ENCODE results near the gene ZNRF2. TPM values are rescaled to one million over a fixed set of nuclear protein-coding genes. Genes with fewer than 3 reads are reported as not detected.

Gene ZNRF2
- total and polyA plus RNA-seq, 2 of the 4 experiments (the other 2 are of a cell fraction): 0.31 to 0.54 TPM

GRCh38 chr7:30365621-30366020 lies 81.2 kb downstream of the ZNRF2 start:
- TF ChIP-seq RFX5 (IDR thresholded peaks at IDR 0.05; ENCODE audit: low read depth, low read length) (no peak), RAD21 (IDR thresholded peaks at IDR 0.05; ENCODE audit: low read length) (no peak), MAZ (IDR thresholded peaks at IDR 0.05; ENCODE audit: borderline replicate concordance, low read depth, low read length) (no peak), SMC3 (IDR thresholded peaks at IDR 0.05; ENCODE audit: low read depth, low read length) (no peak), POLR2A (IDR thresholded peaks at IDR 0.05; ENCODE audit: low read depth, low read length) (no peak), FOS (IDR thresholded peaks at IDR 0.05; ENCODE audit: low read depth, low read length) (no peak), RCOR1 (IDR thresholded peaks at IDR 0.05; ENCODE audit: insufficient replicate concordance, low read length) (no peak), USF2 (IDR thresholded peaks at IDR 0.05; ENCODE audit: low read depth, low read length) (no peak), MXI1 (IDR thresholded peaks at IDR 0.05; ENCODE audit: borderline replicate concordance, low read depth, low read length) (no peak), NFE2L2 (IDR thresholded peaks at IDR 0.05; ENCODE audit: low read depth, low read length) (no peak), MAFK (IDR thresholded peaks at IDR 0.05; ENCODE audit: low read depth, low read length) (no peak), ELK1 (IDR thresholded peaks at IDR 0.05; ENCODE audit: borderline replicate concordance, low read depth, low read length) (no peak), CEBPB (IDR thresholded peaks at IDR 0.05; ENCODE audit: low read depth, low read length) (no peak)
- no peak overlapping the region for H3K56ac ChIP-seq (ENCODE audit: extremely low read depth, insufficient read depth, low read length)
- intact Hi-C loops (cut with micrococcal nuclease): no loop called here
- H4K8ac ChIP-seq (ENCODE audit: low read depth in 2 of 2, low read length in 2 of 2): no peak overlapping the region
- no peak overlapping the region for H2BK120ac ChIP-seq (ENCODE audit: low read depth, low read length)
- no peak overlapping the region for H2AK5ac ChIP-seq (ENCODE audit: low read depth, low read length)
- H3K9me3 ChIP-seq (ENCODE audit: control insufficient read depth, insufficient read depth, low read length): no peaks in the 10 kb centered on the region
- no peaks in the 10 kb centered on the region for H3K79me1 ChIP-seq (ENCODE audit: low read depth in 1 of 2, low read length in 2 of 2)
- no peak overlapping the region for H3K27ac ChIP-seq (ENCODE audit: insufficient read depth, low read length)
- H3K36me3 ChIP-seq (ENCODE audit: control insufficient read depth, insufficient read depth, low read length): no peaks in the 10 kb centered on the region
- no TSS peak for BruUV-seq (replicated peaks)
- H3K4me2 ChIP-seq (ENCODE audit: low read depth, low read length): no peak overlapping the region
- no peak overlapping the region for H2AFZ ChIP-seq (replicated peaks; ENCODE audit: low read length, poor library complexity)
- H2BK20ac ChIP-seq (ENCODE audit: low read depth, low read length): no peak overlapping the region
- WGBS, 2 experiments (ENCODE audit: extremely low coverage in 2 of 2, insufficient read length in 1 of 2): no CpG with 5 or more reads among the region's 3 CpGs
- DNase-seq (no peak), ATAC-seq (ENCODE audit: low read depth) (no peak)
- no peak overlapping the region for H3K4me3 ChIP-seq (ENCODE audit: insufficient read depth, low read depth, low read length)
- H3K4me1 ChIP-seq (ENCODE audit: control insufficient read depth, insufficient read depth, low read length): peaks cover 1% of the 10 kb centered on the region; the same call in 1 of the 2 replicates
- H3K18ac ChIP-seq (ENCODE audit: low read depth, low read length): no peak overlapping the region
- H4K91ac ChIP-seq (ENCODE audit: insufficient read depth, low read depth, low read length): no peak overlapping the region
- no peak overlapping the region for H3K4ac ChIP-seq (ENCODE audit: low read depth, low read length)
- no peak overlapping the region for H2BK15ac ChIP-seq (ENCODE audit: low read depth, low read length)
- no peak overlapping the region for H3K9ac ChIP-seq (ENCODE audit: low read depth, low read length)
- no peak overlapping the region for H3K14ac ChIP-seq (replicated peaks; ENCODE audit: low read depth, low read length)
- dilution Hi-C loops (cut with HindIII; ENCODE audit: low sequenced_read_pairs, unreplicated experiment): no loop called here
- in situ Hi-C loops (cut with MboI; ENCODE audit: low sequenced_read_pairs): no loop called here
- H3K23ac ChIP-seq (ENCODE audit: low read depth, low read length): no peak overlapping the region
- ChIA-PET CTCF (interaction anchor here (0.7 kb wide), 1 partner anchor 17 kb away, joined by 3 read pairs; no protein-coding TSS in a partner anchor), POLR2A (ENCODE audit: unreplicated experiment) (no interaction called here)
- H2BK5ac ChIP-seq (ENCODE audit: low read depth, low read length, poor library complexity, severe bottlenecking): no peak overlapping the region
- H3K27me3 ChIP-seq (ENCODE audit: control insufficient read depth, insufficient read depth, low read length): no peaks in the 10 kb centered on the region
- H4K5ac ChIP-seq (ENCODE audit: low read depth, low read length): no peak overlapping the region
- no peaks in the 10 kb centered on the region for H4K20me1 ChIP-seq (ENCODE audit: insufficient read depth, low read length)
- no peaks in the 10 kb centered on the region for H3K9me1 ChIP-seq (ENCODE audit: insufficient read depth, low read length)
- H2AK9ac ChIP-seq (replicated peaks; ENCODE audit: low read depth, low read length, poor library complexity): no peak overlapping the region

Data from IMR-90 (cell line).